ENCODE measurements around the gene MAPK13. TPM values are rescaled to one million over a fixed set of nuclear protein-coding genes. Genes with fewer than 3 reads are reported as not detected.

Gene MAPK13
- total and polyA plus RNA-seq, 2 experiments from 2014 or later = 2.9 to 6.6 TPM

DNA sequence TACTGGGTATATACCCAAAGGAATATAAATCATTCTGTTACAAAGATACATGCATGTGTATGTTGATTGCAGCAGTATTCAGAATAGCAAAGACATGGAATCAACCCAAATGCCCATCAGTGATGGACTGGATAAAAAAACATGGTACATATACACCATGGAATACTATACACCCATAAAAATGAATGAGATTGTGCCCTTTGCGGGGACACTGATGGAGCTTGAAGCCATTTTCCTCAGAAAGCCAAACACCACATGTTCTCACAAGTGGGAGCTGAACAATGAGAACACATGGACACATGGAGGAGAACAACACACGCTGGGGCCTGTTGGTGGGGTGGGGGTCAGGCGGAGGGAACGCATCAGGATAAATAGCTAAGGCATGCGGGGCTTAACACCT is 41.3 kb upstream of the MAPK13 start:
- Histone ChIP-seq H4K20me1 (ENCODE audit: insufficient read depth) (no peaks in the 10 kb centered on the region; the same call in 1 of the 2 replicates), H3K4me2 (ENCODE audit: unreplicated experiment) (no peak overlapping the region), H3K36me3 (ENCODE audit: low read depth) (peaks cover 11% of the 10 kb centered on the region), H3K27me3 (replicated peaks; ENCODE audit: insufficient read depth) (no peaks in the 10 kb centered on the region), H2AFZ (no peak overlapping the region), H3K27ac (no peak overlapping the region), H3F3A (ENCODE audit: insufficient read depth) (peaks cover 22% of the 10 kb centered on the region), H3K4me1 (ENCODE audit: insufficient read depth) (no peaks in the 10 kb centered on the region), H3K4me3 (no peak overlapping the region), H3K9me2 (ENCODE audit: insufficient read depth) (no peaks in the 10 kb centered on the region), H3K79me2 (ENCODE audit: insufficient read depth) (0 out of 2 replicates have a peak, but pooled peaks cover 4% of the 10 kb centered on the region), H3K9me3 (ENCODE audit: low read depth) (no peaks in the 10 kb centered on the region), H3K9ac (no peak overlapping the region)
- TF ChIP-seq EZH2 (IDR thresholded peaks at IDR 0.05; ENCODE audit: insufficient read depth, poor library complexity, severe bottlenecking) = no peak
- no peak for TF ChIP-seq EZH2phosphoT487 (IDR thresholded peaks at IDR 0.05; ENCODE audit: insufficient read depth, low read depth)
- in situ Hi-C loops (cut with MboI) = no loop called here
- no peak for DNase-seq
- WGBS, 2 experiments (ENCODE audit: low coverage in 1 of 2, low lambda C conversion rate in 2 of 2, missing lambda C conversion rate in 2 of 2) = 97 to 98% methylated on average over 5 of the region's 5 CpGs

DNA sequence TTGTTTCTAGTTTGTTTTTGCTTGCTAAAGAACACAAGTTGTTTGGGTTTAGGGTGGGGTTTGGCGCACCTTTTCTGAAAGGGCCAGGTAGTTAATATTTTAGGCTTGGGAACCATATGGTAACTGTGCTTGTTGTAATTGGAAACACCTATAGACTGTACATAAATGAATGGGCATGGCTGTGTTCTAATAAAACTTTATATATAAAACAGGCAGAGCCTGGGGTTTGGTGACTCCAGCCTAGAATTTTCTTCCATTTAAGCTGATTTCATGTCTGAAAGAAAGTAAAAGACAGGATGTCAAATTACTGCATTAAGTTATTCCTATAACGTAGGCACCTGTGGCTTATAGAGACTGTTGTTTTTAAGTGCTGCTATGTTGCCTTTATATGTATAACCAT is 36.1 kb upstream of the MAPK13 start:
- Histone ChIP-seq H3K4me3 (no peak overlapping the region), H3K9ac (peak overlapping the region; percentile 36; the same call in 1 of the 2 replicates), H3K4me2 (ENCODE audit: unreplicated experiment) (no peak overlapping the region), H3K36me3 (ENCODE audit: low read depth) (peaks cover 5% of the 10 kb centered on the region; the same call in 1 of the 2 replicates), H3K4me1 (ENCODE audit: insufficient read depth) (peaks cover 7% of the 10 kb centered on the region), H3K9me3 (ENCODE audit: low read depth) (no peaks in the 10 kb centered on the region), H3K27ac (0 out of 2 replicates have a peak overlapping the region, but pooled peaks have one; percentile 34), H3K27me3 (replicated peaks; ENCODE audit: insufficient read depth) (no peaks in the 10 kb centered on the region), H4K20me1 (ENCODE audit: insufficient read depth) (no peaks in the 10 kb centered on the region), H3F3A (ENCODE audit: insufficient read depth) (peaks cover 28% of the 10 kb centered on the region), H3K79me2 (ENCODE audit: insufficient read depth) (0 out of 2 replicates have a peak, but pooled peaks cover 3% of the 10 kb centered on the region), H3K9me2 (ENCODE audit: insufficient read depth) (no peaks in the 10 kb centered on the region), H2AFZ (no peak overlapping the region)
- in situ Hi-C loops (cut with MboI) = no loop called here
- no peak for DNase-seq
- WGBS, 2 experiments (ENCODE audit: low coverage in 1 of 2, low lambda C conversion rate in 2 of 2, missing lambda C conversion rate in 2 of 2) = 97 to 100% methylated on average over 2 of the region's 2 CpGs
- no peak for TF ChIP-seq EZH2phosphoT487 (IDR thresholded peaks at IDR 0.05; ENCODE audit: insufficient read depth, low read depth)
- TF ChIP-seq EZH2 (IDR thresholded peaks at IDR 0.05; ENCODE audit: insufficient read depth, poor library complexity, severe bottlenecking) = no peak

DNA sequence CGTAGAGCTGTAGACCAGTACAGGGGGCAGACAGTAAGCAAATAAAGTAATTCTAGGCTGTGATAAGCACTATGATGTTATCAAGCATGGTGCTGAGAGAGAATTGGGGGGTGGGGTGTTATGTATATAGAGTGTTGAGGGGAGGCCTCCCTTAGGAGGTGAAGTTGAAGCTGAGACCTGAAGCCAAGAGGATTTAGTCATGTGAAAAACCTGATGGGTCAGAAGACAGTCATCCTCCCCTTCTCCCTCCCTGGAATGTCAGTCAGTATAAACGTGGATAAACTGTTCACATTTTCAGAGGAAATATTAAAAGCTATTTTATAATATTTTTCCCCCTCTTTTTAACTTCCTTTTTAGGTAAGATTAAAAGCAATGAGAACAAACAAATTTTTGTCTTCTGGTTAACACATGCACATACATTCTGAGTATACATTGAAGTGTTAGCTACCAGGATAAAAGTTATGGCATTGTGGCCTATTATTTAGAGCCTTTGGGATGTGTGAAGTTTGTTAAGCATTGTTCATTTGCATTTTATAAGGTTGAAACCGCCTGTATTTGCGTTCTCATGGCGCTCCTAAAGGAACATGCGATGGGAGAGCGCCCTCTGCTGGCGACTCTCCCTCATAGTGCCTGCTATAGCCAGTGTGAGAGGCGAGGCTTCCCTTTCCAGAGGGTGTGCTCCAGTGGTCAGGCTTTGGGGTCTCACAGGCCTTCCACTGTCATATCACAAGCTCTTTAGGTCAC is 35.4 kb upstream of the MAPK13 start:
- WGBS, 2 experiments (ENCODE audit: low coverage in 1 of 2, low lambda C conversion rate in 2 of 2, missing lambda C conversion rate in 2 of 2) = 13% methylated on average over 9 of the region's 9 CpGs
- TF ChIP-seq EZH2 (IDR thresholded peaks at IDR 0.05; ENCODE audit: insufficient read depth, poor library complexity, severe bottlenecking) (no peak), EZH2phosphoT487 (IDR thresholded peaks at IDR 0.05; ENCODE audit: insufficient read depth, low read depth) (no peak)
- H3K9me2 ChIP-seq (ENCODE audit: insufficient read depth) = no peaks in the 10 kb centered on the region
- H3K79me2 ChIP-seq (ENCODE audit: insufficient read depth) = 0 out of 2 replicates have a peak, but pooled peaks cover 3% of the 10 kb centered on the region
- peak overlapping the region; percentile 50 for H3K4me2 ChIP-seq (ENCODE audit: unreplicated experiment)
- in situ Hi-C loops (cut with MboI) = no loop called here
- peak; percentile 83 for DNase-seq
- H2AFZ ChIP-seq = peak overlapping the region; percentile 17; the same call in 1 of the 2 replicates
- peaks cover 28% of the 10 kb centered on the region for H3F3A ChIP-seq (ENCODE audit: insufficient read depth)
- H3K27ac ChIP-seq = peak overlapping the region; percentile 34; the same call in 1 of the 2 replicates
- H3K27me3 ChIP-seq (replicated peaks; ENCODE audit: insufficient read depth) = no peaks in the 10 kb centered on the region
- H3K4me1 ChIP-seq (ENCODE audit: insufficient read depth) = peaks cover 7% of the 10 kb centered on the region
- no peak overlapping the region for H3K4me3 ChIP-seq
- no peaks in the 10 kb centered on the region for H4K20me1 ChIP-seq (ENCODE audit: insufficient read depth)
- H3K9ac ChIP-seq = peak overlapping the region; percentile 36; the same call in 1 of the 2 replicates
- H3K36me3 ChIP-seq (ENCODE audit: low read depth) = peaks cover 5% of the 10 kb centered on the region; the same call in 1 of the 2 replicates
- H3K9me3 ChIP-seq (ENCODE audit: low read depth) = no peaks in the 10 kb centered on the region

DNA sequence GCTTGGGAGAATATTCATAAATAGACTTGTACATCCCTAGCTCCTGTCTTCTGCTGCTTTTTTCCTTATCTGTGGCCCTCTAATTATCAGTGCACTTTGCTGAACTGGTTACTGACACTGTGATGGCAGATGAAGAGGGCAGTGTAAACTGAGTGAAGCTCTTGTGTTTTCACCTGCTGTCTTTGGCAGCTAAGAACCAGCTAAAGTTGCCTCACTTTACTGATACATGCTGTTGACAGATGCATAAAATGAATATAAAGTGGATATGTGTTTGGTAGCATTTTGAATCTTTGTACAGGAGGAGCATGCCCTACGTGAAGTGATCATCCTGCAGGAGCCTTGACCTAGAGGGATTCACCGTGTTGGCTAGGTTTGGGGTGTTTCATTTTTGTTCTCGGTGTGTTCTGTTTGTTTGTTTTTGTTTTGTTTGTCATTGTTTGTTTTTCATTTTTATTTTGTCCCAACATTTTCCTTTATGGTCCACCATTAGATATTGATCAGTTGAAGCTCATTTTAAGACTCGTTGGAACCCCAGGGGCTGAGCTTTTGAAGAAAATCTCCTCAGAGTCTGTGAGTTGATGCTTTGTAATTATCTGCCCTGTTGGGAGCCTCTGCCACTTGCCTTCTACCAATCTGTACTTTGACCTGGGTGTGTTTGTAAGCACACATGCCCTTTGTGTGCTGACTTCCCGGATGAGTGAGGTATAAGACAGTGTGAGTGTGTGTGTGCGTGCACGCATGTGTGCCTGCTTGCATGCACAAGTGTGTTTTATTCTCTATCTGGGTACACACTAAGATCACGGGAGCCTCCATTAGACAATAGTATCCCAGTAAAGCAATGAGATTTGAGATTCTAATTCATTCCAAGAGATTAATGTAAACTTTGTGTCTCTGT is 34.6 kb upstream of the MAPK13 start:
- H3K4me2 ChIP-seq (ENCODE audit: unreplicated experiment) = no peak overlapping the region
- no peak overlapping the region for H3K9ac ChIP-seq
- no peak for DNase-seq
- peaks cover 3% of the 10 kb centered on the region; the same call in 1 of the 2 replicates for H3K79me2 ChIP-seq (ENCODE audit: insufficient read depth)
- 80 to 85% methylated on average over 8 of the region's 8 CpGs for WGBS, 2 experiments (ENCODE audit: low coverage in 1 of 2, low lambda C conversion rate in 2 of 2, missing lambda C conversion rate in 2 of 2)
- no peaks in the 10 kb centered on the region for H3K27me3 ChIP-seq (replicated peaks; ENCODE audit: insufficient read depth)
- TF ChIP-seq EZH2phosphoT487 (IDR thresholded peaks at IDR 0.05; ENCODE audit: insufficient read depth, low read depth) (no peak), EZH2 (IDR thresholded peaks at IDR 0.05; ENCODE audit: insufficient read depth, poor library complexity, severe bottlenecking) (no peak)
- H2AFZ ChIP-seq = no peak overlapping the region
- H3K4me1 ChIP-seq (ENCODE audit: insufficient read depth) = peaks cover 7% of the 10 kb centered on the region
- in situ Hi-C loops (cut with MboI) = no loop called here
- no peaks in the 10 kb centered on the region for H3K9me2 ChIP-seq (ENCODE audit: insufficient read depth)
- H3F3A ChIP-seq (ENCODE audit: insufficient read depth) = peaks cover 28% of the 10 kb centered on the region
- peaks cover 5% of the 10 kb centered on the region for H3K36me3 ChIP-seq (ENCODE audit: low read depth)
- H3K4me3 ChIP-seq = no peak overlapping the region
- no peaks in the 10 kb centered on the region for H4K20me1 ChIP-seq (ENCODE audit: insufficient read depth)
- no peak overlapping the region for H3K27ac ChIP-seq
- H3K9me3 ChIP-seq (ENCODE audit: low read depth) = no peaks in the 10 kb centered on the region
